Breast epithelium (tissue), 4 donors: ENCODE results near the gene NEK8. TPM values are rescaled to one million over a fixed set of nuclear protein-coding genes. Genes with fewer than 3 reads are reported as not detected.

ENCODE experiments used
- DNase-seq, 2 donors: peaks; one replicate each; pipeline ENCODE4 v3.0.0-alpha.2; 2019; ENCODE audit warnings: low spot score in 2 of 2
- H3K27ac ChIP-seq, 2 donors: fragments of 200-600 bp; sonication (generic) in 1 of 2; one replicate each; pipeline ENCODE4 v1.5.1; 2016 to 2019; ENCODE audit warnings: mild to moderate bottlenecking in 1 of 2
- H3K27me3 ChIP-seq, 2 donors: fragments of 200-600 bp; sonication (generic) in 1 of 2; one replicate each; pipeline versions ENCODE4 v1.5.1 to v1.6.0; 2017 to 2019; ENCODE audit warnings: control low read depth in 1 of 2, mild to moderate bottlenecking in 1 of 2
- H3K36me3 ChIP-seq: fragments of 200-600 bp; one replicate; pipeline ENCODE4 v1.5.1; 2019
- H3K4me1 ChIP-seq, 2 donors: fragments of 200-600 bp; sonication (generic); one replicate each; pipeline ENCODE4 v1.5.1; 2016 to 2019; ENCODE audit warnings: control low read depth in 1 of 2
- H3K4me3 ChIP-seq, 3 donors: fragments of 200-600 bp; sonication (generic); 1 replicate in 2 of 3; 2 replicates in 1 of 3; pipeline ENCODE4 v1.5.1; 2016 to 2019; ENCODE audit warnings: mild to moderate bottlenecking in 3 of 3, moderate library complexity in 2 of 3
- H3K9me3 ChIP-seq, 2 donors: fragments of 200-600 bp; sonication (generic) in 1 of 2; one replicate each; pipeline ENCODE4 v1.5.1; 2016 to 2019; ENCODE audit warnings: control low read depth in 1 of 2
- CTCF ChIP-seq, 3 donors: fragments of 450-650 bp; IDR thresholded peaks; one replicate each; pipeline ENCODE4 v1.5.1; 2016 to 2017; ENCODE audit warnings: antibody characterized with exemption in 3 of 3, mild to moderate bottlenecking in 3 of 3, moderate library complexity in 3 of 3
- POLR2A ChIP-seq: fragments of 450-650 bp; IDR thresholded peaks from one replicate; pipeline ENCODE4 v1.6.1; 2016; ENCODE audit warnings: antibody characterized with exemption, mild to moderate bottlenecking, moderate library complexity
- POLR2AphosphoS5 ChIP-seq, 3 donors: sonication (generic); formaldehyde crosslinking; IDR thresholded peaks; one replicate each; pipeline ENCODE4 v1.6.1; 2017; ENCODE audit warnings: antibody characterized with exemption in 3 of 3
- intact Hi-C: fragments of 100-400 bp; cut with DNase I; formaldehyde crosslinking; loops from one replicate; pipeline ENCODE4 v1.15.1; 2023; ENCODE audit warnings: low total_unique reads
- total RNA-seq, 3 donors: library from RNA; depleted of rRNA; stranded (reverse); fragments of >200 nt; gene quantifications; one replicate each; pipeline ENCODE4 v1.1.0, GENCODE V29; 2016

The NEK8 gene
- total RNA-seq, 3 donors from 2014 or later: 2.9 to 5.3 (median 2.9) TPM

- Histone ChIP-seq H3K4me3 (peak within 1 kb of the TSS; percentile 74 to 83 (median 77)), H3K36me3 (no peaks in the 10 kb centered on the region), H3K27me3 (no peaks in the 10 kb centered on the region), H3K4me1 (peaks cover 9 to 12% of the 10 kb centered on the region in 2 donors), H3K27ac (peak within 1 kb of the TSS; percentile 99), H3K9me3 (no peaks in the 10 kb centered on the region)
- DNase-seq: no peak
- TF ChIP-seq POLR2AphosphoS5 (IDR thresholded peaks at IDR 0.05) (no peak), POLR2A (no peak), CTCF (IDR thresholded peaks at IDR 0.05) (no peak)
- intact Hi-C loops: no loop called here
Observed at GRCh38 chr17:28726226-28726626, 2.4 kb upstream of the NEK8 start, which contains the start of gene TLCD1. Gene TLCD1, minus strand, starts transcription at chr17:28726233. Its CDS starts 136 bp downstream, at chr17:28726097.

GRCh38 chr17:28726627-28727491 lies 1.7 kb upstream of the NEK8 start:
- DNase-seq: peak; percentile 94 to 96
- peak; percentile 99 to 100 (median 100) for TF ChIP-seq CTCF (IDR thresholded peaks at IDR 0.05)
- peak; percentile 64 to 85 (median 78) for TF ChIP-seq POLR2AphosphoS5 (IDR thresholded peaks at IDR 0.05)
- TF ChIP-seq POLR2A: no peak
- intact Hi-C loops: no loop called here
- peak overlapping the region; percentile 99 for H3K27ac ChIP-seq
- H3K27me3 ChIP-seq: no peaks in the 10 kb centered on the region
- no peaks in the 10 kb centered on the region for H3K36me3 ChIP-seq
- no peaks in the 10 kb centered on the region for H3K9me3 ChIP-seq
- H3K4me1 ChIP-seq: peaks cover 3 to 12% of the 10 kb centered on the region in 2 donors
- H3K4me3 ChIP-seq: peak overlapping the region; percentile 74 to 83 (median 77)

- no peak for DNase-seq
- Histone ChIP-seq H3K9me3 (no peaks in the 10 kb centered on the region), H3K27me3 (no peaks in the 10 kb centered on the region), H3K4me3 (no peak overlapping the region), H3K36me3 (no peaks in the 10 kb centered on the region), H3K27ac (peak overlapping the region; percentile 99), H3K4me1 (peaks cover 3 to 12% of the 10 kb centered on the region in 2 donors)
- TF ChIP-seq POLR2AphosphoS5 (IDR thresholded peaks at IDR 0.05) (no peak), POLR2A (no peak), CTCF (IDR thresholded peaks at IDR 0.05) (no peak)
- intact Hi-C loops: no loop called here
Observed at GRCh38 chr17:28729950-28730330, 1.4 kb downstream of the NEK8 start.

- Histone ChIP-seq H3K27ac (peak overlapping the region; percentile 58 to 69), H3K36me3 (no peaks in the 10 kb centered on the region), H3K4me1 (no peaks in the 10 kb centered on the region), H3K27me3 (no peaks in the 10 kb centered on the region), H3K9me3 (no peaks in the 10 kb centered on the region), H3K4me3 (no peak overlapping the region)
- TF ChIP-seq POLR2AphosphoS5 (IDR thresholded peaks at IDR 0.05): no peak
- TF ChIP-seq CTCF (IDR thresholded peaks at IDR 0.05): no peak
- TF ChIP-seq POLR2A: no peak
- no peak for DNase-seq
- intact Hi-C loops: no loop called here
Observed at GRCh38 chr17:28733346-28733745, 4.8 kb downstream of the NEK8 start.

GRCh38 chr17:28734712-28735241 lies 6.2 kb downstream of the NEK8 start:
- DNase-seq: no peak
- Histone ChIP-seq H3K9me3 (no peaks in the 10 kb centered on the region), H3K27me3 (no peaks in the 10 kb centered on the region), H3K36me3 (no peaks in the 10 kb centered on the region), H3K27ac (no peak overlapping the region), H3K4me3 (no peak overlapping the region), H3K4me1 (no peaks in the 10 kb centered on the region)
- intact Hi-C loops: no loop called here
- TF ChIP-seq CTCF (IDR thresholded peaks at IDR 0.05) (no peak), POLR2A (no peak)
